ENCODE measurements around the gene GRB10.

Gene GRB10

GRCh38 chr7:50676740-50677637, 105.7 kb downstream of the GRB10 start:
- DNase-seq (ENCODE audit: insufficient read length, low spot score) = no peak
- FAIRE-seq = no peak

GRCh38 chr7:50676079-50676478, 106.6 kb downstream of the GRB10 start:
- DNase-seq (ENCODE audit: insufficient read length, low spot score) (no peak), FAIRE-seq (no peak)

- no peak for FAIRE-seq
Measured at GRCh38 chr7:50674896-50675835, 107.5 kb downstream of the GRB10 start.

GRCh38 chr7:50674299-50674698, 108.4 kb downstream of the GRB10 start:
- DNase-seq (ENCODE audit: insufficient read length, low spot score) (no peak), FAIRE-seq (no peak)

More at GRCh38 chr7:50674896-50675835, 107.5 kb downstream of the GRB10 start:
- DNase-seq (ENCODE audit: insufficient read length, low spot score) = no peak

- FAIRE-seq = no peak
- DNase-seq (ENCODE audit: insufficient read length, low spot score) = no peak
Measured at GRCh38 chr7:50673096-50673495, 109.6 kb downstream of the GRB10 start.

- DNase-seq (ENCODE audit: insufficient read length, low spot score) = no peak
- FAIRE-seq = no peak
Measured at GRCh38 chr7:50672045-50672444, 110.7 kb downstream of the GRB10 start.

GRCh38 chr7:50671386-50671785, 111.3 kb downstream of the GRB10 start:
- DNase-seq (ENCODE audit: insufficient read length, low spot score) (no peak), FAIRE-seq (no peak)

GRCh38 chr7:50669890-50670289, 112.8 kb downstream of the GRB10 start:
- FAIRE-seq (no peak), DNase-seq (ENCODE audit: insufficient read length, low spot score) (no peak)

- FAIRE-seq (no peak), DNase-seq (ENCODE audit: insufficient read length, low spot score) (no peak)
Measured at GRCh38 chr7:50667789-50668226, 114.9 kb downstream of the GRB10 start.

- no peak for DNase-seq (ENCODE audit: insufficient read length, low spot score)
- no peak for FAIRE-seq
Measured at GRCh38 chr7:50667338-50667737, 115.4 kb downstream of the GRB10 start.

- FAIRE-seq (no peak), DNase-seq (ENCODE audit: insufficient read length, low spot score) (no peak)
Measured at GRCh38 chr7:50666124-50666496, 116.6 kb downstream of the GRB10 start.

GRCh38 chr7:50665403-50666123, 117.1 kb downstream of the GRB10 start:
- FAIRE-seq = peak; percentile 47

GRCh38 chr7:50664937-50665336, 117.8 kb downstream of the GRB10 start:
- peak; percentile 68 for FAIRE-seq
- DNase-seq (ENCODE audit: insufficient read length, low spot score) = peak; percentile 22

More at GRCh38 chr7:50665403-50666123, 117.1 kb downstream of the GRB10 start:
- no peak for DNase-seq (ENCODE audit: insufficient read length, low spot score)

- FAIRE-seq (peak; percentile 76), DNase-seq (ENCODE audit: insufficient read length, low spot score) (no peak)
Measured at GRCh38 chr7:50664461-50664922, 118.2 kb downstream of the GRB10 start.

GRCh38 chr7:50663396-50664102, 119.1 kb downstream of the GRB10 start:
- no peak for FAIRE-seq
- no peak for DNase-seq (ENCODE audit: insufficient read length, low spot score)

- no peak for DNase-seq (ENCODE audit: insufficient read length, low spot score)
- no peak for FAIRE-seq
Measured at GRCh38 chr7:50662996-50663395, 119.7 kb downstream of the GRB10 start.

- FAIRE-seq (no peak), DNase-seq (ENCODE audit: insufficient read length, low spot score) (no peak)
Measured at GRCh38 chr7:50662041-50662694, 120.5 kb downstream of the GRB10 start.

GRCh38 chr7:50661345-50662040, 121.2 kb downstream of the GRB10 start:
- FAIRE-seq (peak; percentile 93), DNase-seq (ENCODE audit: insufficient read length, low spot score) (no peak)

- no peak for DNase-seq (ENCODE audit: insufficient read length, low spot score)
- FAIRE-seq = no peak
Measured at GRCh38 chr7:50660830-50661175, 121.9 kb downstream of the GRB10 start.
